HUES6 (cell line): ENCODE data around the gene RHBDL1.
A peak's percentile ranks its signal among the peaks of the same experiment; 100 is the strongest.

Source experiments
- H3K27ac ChIP-seq: 2 replicates; pipeline ENCODE4 v1.7.0; 2013; ENCODE audit warnings: low read depth, mild to moderate bottlenecking, low read length, inconsistent platforms
- H3K27me3 ChIP-seq: 2 replicates; pipeline ENCODE4 v1.6.1; 2013; ENCODE audit warnings: low read length; ENCODE audit not compliant: control insufficient read depth, insufficient read depth
- H3K36me3 ChIP-seq: 2 replicates; pipeline ENCODE4 v1.6.1; 2013; ENCODE audit warnings: low read length; ENCODE audit not compliant: control insufficient read depth, insufficient read depth
- H3K4me1 ChIP-seq: 2 replicates; pipeline ENCODE4 v1.6.1; 2013; ENCODE audit warnings: low read length; ENCODE audit not compliant: control insufficient read depth, insufficient read depth
- H3K4me3 ChIP-seq: 2 replicates; pipeline ENCODE4 v1.5.1; 2013; ENCODE audit warnings: low read depth, low read length
- H3K9ac ChIP-seq: one replicate; pipeline ENCODE4 v1.6.1; 2013; ENCODE audit warnings: mild to moderate bottlenecking, low read length
- H3K9me3 ChIP-seq: 2 replicates; pipeline ENCODE4 v1.6.1; 2013; ENCODE audit warnings: low read depth, low read length; ENCODE audit not compliant: control insufficient read depth, insufficient read depth

Gene RHBDL1

GRCh38 chr16:648071-648780 lies 27.2 kb upstream of the RHBDL1 start:
- no peaks in the 10 kb centered on the region; the same call in 1 of the 2 replicates for H3K27me3 ChIP-seq
- H3K4me3 ChIP-seq, result peak overlapping the region; percentile 76
- H3K27ac ChIP-seq, result peak overlapping the region; percentile 66; the same call in 1 of the 2 replicates
- H3K9ac ChIP-seq, result peak overlapping the region; percentile 74
- peaks cover 13% of the 10 kb centered on the region for H3K4me1 ChIP-seq
- H3K9me3 ChIP-seq, result no peaks in the 10 kb centered on the region
- H3K36me3 ChIP-seq, result peaks cover 13% of the 10 kb centered on the region

GRCh38 chr16:648781-649589 lies 26.5 kb upstream of the RHBDL1 start, which contains the start of gene WDR90:
TSS of gene WDR90 (plus strand) at chr16:649365. CDS start at chr16:649417, 52 bp downstream.
- Histone ChIP-seq H3K36me3 (peaks cover 17% of the 10 kb centered on the region), H3K4me3 (peak within 1 kb of the TSS; percentile 76), H3K9ac (peak within 1 kb of the TSS; percentile 76), H3K4me1 (peaks cover 12% of the 10 kb centered on the region; the same call in 1 of the 2 replicates), H3K27me3 (no peaks in the 10 kb centered on the region), H3K9me3 (no peaks in the 10 kb centered on the region), H3K27ac (peak within 1 kb of the TSS; percentile 66; the same call in 1 of the 2 replicates)

- H3K9ac ChIP-seq, result peak overlapping the region; percentile 76
- peaks cover 17% of the 10 kb centered on the region for H3K36me3 ChIP-seq
- H3K4me1 ChIP-seq, result peaks cover 12% of the 10 kb centered on the region; the same call in 1 of the 2 replicates
- H3K27me3 ChIP-seq, result no peaks in the 10 kb centered on the region
- H3K9me3 ChIP-seq, result no peaks in the 10 kb centered on the region
- peak overlapping the region; percentile 76 for H3K4me3 ChIP-seq
- no peak overlapping the region for H3K27ac ChIP-seq
Measured at GRCh38 chr16:649631-650030, 25.8 kb upstream of the RHBDL1 start.

GRCh38 chr16:651844-652243 lies 23.6 kb upstream of the RHBDL1 start:
- Histone ChIP-seq H3K9me3 (no peaks in the 10 kb centered on the region), H3K4me1 (peaks cover 9% of the 10 kb centered on the region; the same call in 1 of the 2 replicates), H3K4me3 (no peak overlapping the region), H3K27me3 (no peaks in the 10 kb centered on the region), H3K27ac (no peak overlapping the region), H3K9ac (no peak overlapping the region), H3K36me3 (peaks cover 27% of the 10 kb centered on the region)

- no peak overlapping the region for H3K27ac ChIP-seq
- peaks cover 9% of the 10 kb centered on the region; the same call in 1 of the 2 replicates for H3K4me1 ChIP-seq
- no peaks in the 10 kb centered on the region for H3K27me3 ChIP-seq
- no peak overlapping the region for H3K9ac ChIP-seq
- no peaks in the 10 kb centered on the region for H3K9me3 ChIP-seq
- H3K36me3 ChIP-seq, result peaks cover 32% of the 10 kb centered on the region
- no peak overlapping the region for H3K4me3 ChIP-seq
Measured at GRCh38 chr16:652454-653305, 22.8 kb upstream of the RHBDL1 start.

- Histone ChIP-seq H3K27me3 (no peaks in the 10 kb centered on the region), H3K9ac (no peak overlapping the region), H3K4me3 (no peak overlapping the region), H3K36me3 (peaks cover 44% of the 10 kb centered on the region), H3K9me3 (no peaks in the 10 kb centered on the region), H3K4me1 (peaks cover 5% of the 10 kb centered on the region; the same call in 1 of the 2 replicates), H3K27ac (no peak overlapping the region)
Measured at GRCh38 chr16:654034-654433, 21.4 kb upstream of the RHBDL1 start.

- Histone ChIP-seq H3K4me3 (no peak overlapping the region), H3K27me3 (no peaks in the 10 kb centered on the region), H3K27ac (no peak overlapping the region), H3K9me3 (no peaks in the 10 kb centered on the region), H3K36me3 (peaks cover 34% of the 10 kb centered on the region), H3K4me1 (peaks cover 7% of the 10 kb centered on the region), H3K9ac (no peak overlapping the region)
Measured at GRCh38 chr16:657487-657886, 18.0 kb upstream of the RHBDL1 start.

GRCh38 chr16:658679-659571 lies 16.5 kb upstream of the RHBDL1 start:
- H3K9me3 ChIP-seq, result no peaks in the 10 kb centered on the region
- no peaks in the 10 kb centered on the region for H3K27me3 ChIP-seq
- no peak overlapping the region for H3K9ac ChIP-seq
- H3K4me3 ChIP-seq, result no peak overlapping the region
- peaks cover 7% of the 10 kb centered on the region for H3K4me1 ChIP-seq
- H3K27ac ChIP-seq, result no peak overlapping the region
- peaks cover 30% of the 10 kb centered on the region for H3K36me3 ChIP-seq

GRCh38 chr16:659618-660017 lies 15.9 kb upstream of the RHBDL1 start:
- Histone ChIP-seq H3K36me3 (peaks cover 30% of the 10 kb centered on the region), H3K27me3 (no peaks in the 10 kb centered on the region), H3K27ac (no peak overlapping the region), H3K9ac (no peak overlapping the region), H3K9me3 (no peaks in the 10 kb centered on the region), H3K4me1 (peaks cover 7% of the 10 kb centered on the region), H3K4me3 (no peak overlapping the region)

GRCh38 chr16:660132-660458 lies 15.4 kb upstream of the RHBDL1 start:
- Histone ChIP-seq H3K4me3 (peak overlapping the region; percentile 12; the same call in 1 of the 2 replicates), H3K36me3 (peaks cover 29% of the 10 kb centered on the region), H3K9ac (no peak overlapping the region), H3K4me1 (peaks cover 7% of the 10 kb centered on the region), H3K27me3 (no peaks in the 10 kb centered on the region), H3K9me3 (no peaks in the 10 kb centered on the region), H3K27ac (no peak overlapping the region)
